Activated B cell treated with CpG ODN at 0.5 μM for 24 hours (primary cell): ENCODE results near the gene CKLF. TPM values are rescaled to one million over a fixed set of nuclear protein-coding genes. Genes with fewer than 3 reads are reported as not detected.
"Not testable (repeated sequence)": the region's sequence is repeated elsewhere in the genome, so short reads cannot be mapped to it uniquely, and the experiment has no call there.

Experiments used
- ATAC-seq: fragments of 200-7000 bp; cut with Tn5 transposase; one replicate; pipeline ENCODE4 v1.10.0; 2021; ENCODE audit warnings: low read depth, mild to moderate bottlenecking, moderate library complexity
- CTCF ChIA-PET: fragments of 350-600 bp; sonication (Branson Sonifier 250); formaldehyde crosslinking; loops from one replicate; lab custom pipeline; 2021; ENCODE audit warnings: antibody characterized with exemption; lab: Charles Lee
- POLR2A ChIA-PET: fragments of 350-600 bp; sonication (Branson Sonifier 250); formaldehyde crosslinking; loops from one replicate; lab custom pipeline; 2021; ENCODE audit warnings: antibody characterized with exemption; lab: Charles Lee
- DNase-seq: peaks from one replicate; pipeline ENCODE4 v3.0.0; 2022
- H3K27ac Mint-ChIP-seq: one replicate; pipeline ENCODE4 v1.8.0; 2020; ENCODE audit warnings: mixed read lengths
- H3K27me3 Mint-ChIP-seq: one replicate; pipeline ENCODE4 v1.8.0; 2021; ENCODE audit warnings: mixed read lengths
- H3K36me3 Mint-ChIP-seq: one replicate; pipeline ENCODE4 v1.8.0; 2021; ENCODE audit warnings: low read depth, mixed read lengths
- H3K4me1 Mint-ChIP-seq: one replicate; pipeline ENCODE4 v1.8.0; 2021; ENCODE audit warnings: mixed read lengths
- H3K4me3 Mint-ChIP-seq: one replicate; pipeline ENCODE4 v1.8.0; 2020; ENCODE audit warnings: mild to moderate bottlenecking, mixed read lengths
- H3K9me3 Mint-ChIP-seq: one replicate; pipeline ENCODE4 v1.8.0; 2020; ENCODE audit warnings: mixed read lengths
- CTCF ChIP-seq: fragments of 200-600 bp; IDR thresholded peaks from one replicate; pipeline ENCODE4 v1.8.0; 2022; ENCODE audit warnings: antibody characterized with exemption, mild to moderate bottlenecking
- intact Hi-C: fragments of 100-400 bp; cut with micrococcal nuclease; formaldehyde crosslinking; loops from one replicate; pipeline ENCODE4 v1.15.1; 2024
- total RNA-seq: library from RNA; stranded (reverse); gene quantifications from 2 replicates; pipeline ENCODE4 v1.2.3, GENCODE V29; 2022

Gene CKLF
- total RNA-seq, 1 donor from 2014 or later, result 12.1 TPM

DNA sequence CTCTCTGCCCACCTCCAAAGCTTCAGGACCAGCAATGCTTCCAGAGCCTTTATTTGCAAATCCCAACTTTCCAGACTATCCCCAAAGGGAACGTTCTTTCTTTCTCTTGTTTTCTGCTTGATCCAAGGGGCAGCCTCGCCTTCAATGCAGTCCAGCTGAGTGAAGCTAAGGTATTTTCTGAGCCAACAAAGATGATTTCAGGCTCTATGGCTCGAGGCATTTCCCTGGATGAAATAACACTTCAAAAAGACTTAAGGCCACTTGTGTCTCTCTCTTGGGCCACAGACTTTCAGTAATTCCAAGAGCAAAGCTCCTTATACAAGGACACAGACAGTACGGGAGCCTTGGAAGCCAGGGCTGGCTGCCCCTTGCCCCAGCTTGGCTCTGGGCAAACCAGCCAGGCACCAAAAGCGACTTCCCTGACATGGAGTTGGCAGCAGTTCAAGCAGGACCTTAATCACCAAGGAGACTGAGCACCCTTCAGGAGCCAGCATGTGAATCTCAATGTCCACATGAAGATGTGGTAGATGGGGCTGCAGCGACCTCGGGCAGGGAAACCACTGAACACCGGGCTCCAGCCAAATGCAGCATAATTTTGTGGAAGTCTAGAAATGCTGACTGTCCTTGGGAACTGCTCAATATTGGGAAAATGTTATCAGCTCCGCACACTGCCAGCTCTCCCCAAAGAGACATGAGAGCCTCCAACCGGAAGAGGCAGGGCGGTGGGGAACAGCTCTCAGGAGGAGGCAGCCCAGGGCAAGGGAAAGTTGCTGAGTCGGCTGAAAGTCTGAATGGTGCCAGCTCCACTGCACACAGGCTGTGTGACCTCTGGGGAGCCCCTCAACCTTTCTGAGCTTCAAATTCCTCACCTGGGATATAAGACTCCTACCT lies 41.4 kb upstream of the CKLF start:
- POLR2A ChIA-PET, result interaction anchor here (0.9 to 1.6 kb wide), 4 partner anchors 13 to 43 kb away, joined by 3 to 5 read pairs (median 4); partner anchors contain the start of gene CKLF
- H3K4me1 Mint-ChIP-seq, result peaks cover 25% of the 10 kb centered on the region
- no peak for ATAC-seq
- no peak overlapping the region for H3K4me3 Mint-ChIP-seq
- H3K27ac Mint-ChIP-seq, result no peak overlapping the region
- H3K9me3 Mint-ChIP-seq, result no peaks in the 10 kb centered on the region
- CTCF ChIA-PET, result interaction anchor here (1.1 to 1.5 kb wide), 3 partner anchors 41 to 104 kb away, joined by 3 to 9 read pairs (median 3); partner anchors contain the start of gene CKLF
- intact Hi-C loops, result no loop called here
- H3K27me3 Mint-ChIP-seq, result no peaks in the 10 kb centered on the region
- DNase-seq, result no peak
- no peaks in the 10 kb centered on the region for H3K36me3 Mint-ChIP-seq
- no peak for TF ChIP-seq CTCF

DNA sequence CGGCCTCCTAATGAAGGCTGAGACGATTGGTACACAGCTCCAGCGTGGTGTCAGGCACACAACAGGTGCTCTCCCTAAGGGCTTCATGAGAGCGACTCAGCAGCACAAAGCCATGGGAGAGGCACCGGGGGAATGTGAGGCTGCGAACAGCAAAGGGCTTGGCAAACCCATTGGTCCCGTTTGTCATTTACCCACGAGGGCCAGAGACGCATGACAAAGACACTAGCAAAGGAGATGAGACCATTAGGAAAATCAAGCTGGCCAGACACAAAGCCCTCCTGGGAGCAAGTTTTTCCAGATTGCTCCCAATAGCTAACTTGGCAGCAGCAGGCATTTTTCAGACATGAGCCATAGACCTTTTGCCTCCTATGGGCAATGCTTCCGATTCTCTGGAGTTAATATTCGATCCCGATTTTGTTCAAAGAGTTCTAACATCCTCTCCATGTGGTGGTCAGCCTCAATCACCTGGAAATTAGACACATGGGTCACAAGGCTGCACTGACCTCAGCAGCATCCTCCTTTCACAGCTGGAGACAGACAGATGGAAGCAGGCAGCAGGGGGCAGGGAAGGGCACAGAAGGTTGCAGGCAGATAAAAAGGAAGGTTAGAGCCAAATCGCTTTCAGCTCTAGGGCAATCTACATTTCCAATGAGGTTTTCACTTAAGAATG lies 40.6 kb upstream of the CKLF start:
- intact Hi-C loops, result loop anchor here (1.0 kb wide), 1 partner anchor 78 kb away; no protein-coding TSS in a partner anchor
- POLR2A ChIA-PET, result interaction anchor here (1.2 to 1.6 kb wide), 3 partner anchors 12 to 41 kb away, joined by 4 to 6 read pairs (median 5); partner anchors contain the start of gene CKLF

GRCh38 chr16:66512272-66513110 lies 39.9 kb upstream of the CKLF start:
- Mint-ChIP-seq H3K27me3 (no peaks in the 10 kb centered on the region), H3K27ac (no peak overlapping the region), H3K4me3 (no peak overlapping the region), H3K4me1 (peaks cover 40% of the 10 kb centered on the region), H3K9me3 (no peaks in the 10 kb centered on the region), H3K36me3 (no peaks in the 10 kb centered on the region)
- ChIA-PET CTCF (interaction anchor here (0.7 to 1.5 kb wide), 8 partner anchors 12 to 96 kb away, joined by 3 to 9 read pairs (median 4); partner anchors contain the start of genes CKLF and TK2), POLR2A (interaction anchor here (1.2 to 1.6 kb wide), 3 partner anchors 11 to 40 kb away, joined by 4 to 6 read pairs (median 5); partner anchors contain the start of gene CKLF)
- intact Hi-C loops, result loop anchor here (1.0 kb wide), 1 partner anchor 77 kb away; no protein-coding TSS in a partner anchor
- no peak for DNase-seq
- no peak for TF ChIP-seq CTCF
- ATAC-seq, result no peak

More for the DNA sequence above, 40.6 kb upstream of the CKLF start:
- ATAC-seq, result no peak
- H3K4me1 Mint-ChIP-seq, result peaks cover 33% of the 10 kb centered on the region
- DNase-seq, result no peak
- no peak overlapping the region for H3K27ac Mint-ChIP-seq
- H3K27me3 Mint-ChIP-seq, result no peaks in the 10 kb centered on the region
- no peaks in the 10 kb centered on the region for H3K9me3 Mint-ChIP-seq
- no peaks in the 10 kb centered on the region for H3K36me3 Mint-ChIP-seq
- no peak for TF ChIP-seq CTCF
- no peak overlapping the region for H3K4me3 Mint-ChIP-seq
- CTCF ChIA-PET, result interaction anchor here (0.8 to 1.5 kb wide), 7 partner anchors 13 to 97 kb away, joined by 3 to 9 read pairs (median 4); partner anchors contain the start of genes CKLF and TK2

GRCh38 chr16:66513111-66513723 lies 39.2 kb upstream of the CKLF start:
- ChIA-PET POLR2A (no interaction called here), CTCF (interaction anchor here (0.7 to 1.4 kb wide), 2 partner anchors 34 to 95 kb away, joined by 4 read pairs; no protein-coding TSS in a partner anchor)
- ATAC-seq (no peak), DNase-seq (no peak)
- H3K9me3 Mint-ChIP-seq, result no peaks in the 10 kb centered on the region
- intact Hi-C loops, result no loop called here
- no peak for TF ChIP-seq CTCF
- H3K27me3 Mint-ChIP-seq, result no peaks in the 10 kb centered on the region
- no peak overlapping the region for H3K4me3 Mint-ChIP-seq
- no peak overlapping the region for H3K27ac Mint-ChIP-seq
- peaks cover 42% of the 10 kb centered on the region for H3K4me1 Mint-ChIP-seq
- H3K36me3 Mint-ChIP-seq, result no peaks in the 10 kb centered on the region

GRCh38 chr16:66514391-66514790 lies 38.0 kb upstream of the CKLF start:
- DNase-seq, H3K27ac Mint-ChIP-seq, CTCF ChIA-PET, H3K4me3 Mint-ChIP-seq, POLR2A ChIA-PET, H3K27me3 Mint-ChIP-seq, H3K36me3 Mint-ChIP-seq, ATAC-seq, intact Hi-C loops, H3K9me3 Mint-ChIP-seq: not testable (repeated sequence)
- H3K4me1 Mint-ChIP-seq, result peaks cover 42% of the 10 kb centered on the region

DNA sequence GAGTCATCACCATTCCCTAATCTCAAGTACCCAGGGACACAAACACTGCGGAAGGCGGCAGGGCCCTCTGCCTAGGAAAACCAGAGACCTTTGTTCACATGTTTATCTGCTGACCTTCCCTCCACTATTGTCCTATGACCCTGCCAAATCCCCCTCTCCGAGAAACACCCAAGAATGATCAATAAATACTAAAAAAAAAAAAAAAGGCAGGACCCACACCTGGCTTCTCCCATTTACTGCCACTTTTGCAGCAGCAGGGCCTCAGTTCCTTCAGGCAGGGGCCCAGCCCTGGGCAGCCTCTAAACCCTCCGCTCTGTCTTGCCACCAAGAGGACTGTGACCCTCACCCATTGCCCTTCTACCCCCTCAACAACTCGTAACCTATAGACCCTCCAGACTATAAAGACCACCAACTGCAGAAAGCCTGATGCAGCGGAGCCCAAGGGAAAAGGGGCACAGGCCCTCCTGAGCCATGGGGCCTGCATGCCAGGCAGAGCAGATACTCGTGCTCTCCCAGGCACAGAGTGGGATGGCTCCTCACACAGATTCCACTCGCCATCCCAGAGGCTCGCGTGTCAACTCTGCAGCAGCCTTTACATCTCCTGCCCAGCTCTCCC lies 37.3 kb upstream of the CKLF start:
- intact Hi-C loops, H3K4me3 Mint-ChIP-seq, H3K27me3 Mint-ChIP-seq, DNase-seq, H3K36me3 Mint-ChIP-seq, H3K9me3 Mint-ChIP-seq, H3K27ac Mint-ChIP-seq, ATAC-seq: not testable (repeated sequence)
- ChIA-PET CTCF (interaction anchor here (0.8 to 1.3 kb wide), 6 partner anchors 36 to 158 kb away, joined by 3 to 5 read pairs (median 3); no protein-coding TSS in a partner anchor), POLR2A (interaction anchor here (1.0 kb wide), 1 partner anchor 37 kb away, joined by 8 read pairs; the partner anchor contains the start of gene CKLF)
- peaks cover 47% of the 10 kb centered on the region for H3K4me1 Mint-ChIP-seq
